ENCODE measurements around the gene CCDC185.

The CCDC185 gene

DNA sequence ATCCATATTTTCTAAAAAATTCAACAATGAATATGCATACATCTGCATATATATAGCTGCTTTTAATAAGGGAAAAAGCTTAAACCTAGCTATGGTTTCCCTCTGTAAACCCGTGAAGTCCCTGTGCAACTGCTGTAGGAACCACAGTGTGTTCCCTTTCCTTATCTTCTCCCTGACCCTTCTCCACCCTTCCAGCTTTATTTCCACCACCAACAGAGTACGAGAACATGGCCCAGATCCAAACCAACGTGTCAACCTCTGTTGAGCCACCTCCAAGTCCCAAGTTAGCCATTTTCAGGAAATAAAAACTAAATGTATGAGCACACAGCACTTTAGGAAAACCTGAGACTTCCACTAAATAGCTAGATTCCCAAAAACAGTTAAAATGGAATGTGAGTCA is 49.5 kb upstream of the CCDC185 start:
- TF ChIP-seq PPARA (CRISPR knock-in tag; IDR thresholded peaks at IDR 0.05; ENCODE audit: borderline replicate concordance) (no peak), ARNTL (CRISPR knock-in tag; IDR thresholded peaks at IDR 0.05; ENCODE audit: borderline replicate concordance, low read depth) (no peak), OSR1 (CRISPR knock-in tag; IDR thresholded peaks at IDR 0.05) (no peak), ZFP3 (CRISPR knock-in tag; IDR thresholded peaks at IDR 0.05) (no peak), ZC3H10 (CRISPR knock-in tag; IDR thresholded peaks at IDR 0.05) (no peak), ESRRG (CRISPR knock-in tag; IDR thresholded peaks at IDR 0.05) (no peak), ZNF70 (CRISPR knock-in tag; IDR thresholded peaks at IDR 0.05) (no peak), BACH2 (CRISPR knock-in tag; IDR thresholded peaks at IDR 0.05; ENCODE audit: borderline replicate concordance) (no peak), SNAI2 (CRISPR knock-in tag; IDR thresholded peaks at IDR 0.05) (no peak)
- TF ChIP-seq, protein P1, sequence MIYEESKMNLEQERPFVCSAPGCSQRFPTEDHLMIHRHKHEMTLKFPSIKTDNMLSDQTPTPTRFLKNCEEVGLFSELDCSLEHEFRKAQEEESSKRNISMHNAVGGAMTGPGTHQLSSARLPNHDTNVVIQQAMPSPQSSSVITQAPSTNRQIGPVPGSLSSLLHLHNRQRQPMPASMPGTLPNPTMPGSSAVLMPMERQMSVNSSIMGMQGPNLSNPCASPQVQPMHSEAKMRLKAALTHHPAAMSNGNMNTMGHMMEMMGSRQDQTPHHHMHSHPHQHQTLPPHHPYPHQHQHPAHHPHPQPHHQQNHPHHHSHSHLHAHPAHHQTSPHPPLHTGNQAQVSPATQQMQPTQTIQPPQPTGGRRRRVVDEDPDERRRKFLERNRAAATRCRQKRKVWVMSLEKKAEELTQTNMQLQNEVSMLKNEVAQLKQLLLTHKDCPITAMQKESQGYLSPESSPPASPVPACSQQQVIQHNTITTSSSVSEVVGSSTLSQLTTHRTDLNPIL (CRISPR knock-in tag; IDR thresholded peaks at IDR 0.05; ENCODE audit: low read depth) = no peak
- TF ChIP-seq, protein P2, sequence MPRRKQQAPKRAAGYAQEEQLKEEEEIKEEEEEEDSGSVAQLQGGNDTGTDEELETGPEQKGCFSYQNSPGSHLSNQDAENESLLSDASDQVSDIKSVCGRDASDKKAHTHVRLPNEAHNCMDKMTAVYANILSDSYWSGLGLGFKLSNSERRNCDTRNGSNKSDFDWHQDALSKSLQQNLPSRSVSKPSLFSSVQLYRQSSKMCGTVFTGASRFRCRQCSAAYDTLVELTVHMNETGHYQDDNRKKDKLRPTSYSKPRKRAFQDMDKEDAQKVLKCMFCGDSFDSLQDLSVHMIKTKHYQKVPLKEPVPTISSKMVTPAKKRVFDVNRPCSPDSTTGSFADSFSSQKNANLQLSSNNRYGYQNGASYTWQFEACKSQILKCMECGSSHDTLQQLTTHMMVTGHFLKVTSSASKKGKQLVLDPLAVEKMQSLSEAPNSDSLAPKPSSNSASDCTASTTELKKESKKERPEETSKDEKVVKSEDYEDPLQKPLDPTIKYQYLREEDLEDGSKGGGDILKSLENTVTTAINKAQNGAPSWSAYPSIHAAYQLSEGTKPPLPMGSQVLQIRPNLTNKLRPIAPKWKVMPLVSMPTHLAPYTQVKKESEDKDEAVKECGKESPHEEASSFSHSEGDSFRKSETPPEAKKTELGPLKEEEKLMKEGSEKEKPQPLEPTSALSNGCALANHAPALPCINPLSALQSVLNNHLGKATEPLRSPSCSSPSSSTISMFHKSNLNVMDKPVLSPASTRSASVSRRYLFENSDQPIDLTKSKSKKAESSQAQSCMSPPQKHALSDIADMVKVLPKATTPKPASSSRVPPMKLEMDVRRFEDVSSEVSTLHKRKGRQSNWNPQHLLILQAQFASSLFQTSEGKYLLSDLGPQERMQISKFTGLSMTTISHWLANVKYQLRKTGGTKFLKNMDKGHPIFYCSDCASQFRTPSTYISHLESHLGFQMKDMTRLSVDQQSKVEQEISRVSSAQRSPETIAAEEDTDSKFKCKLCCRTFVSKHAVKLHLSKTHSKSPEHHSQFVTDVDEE (CRISPR knock-in tag; IDR thresholded peaks at IDR 0.05) = no peak
- TF ChIP-seq, protein P3, sequence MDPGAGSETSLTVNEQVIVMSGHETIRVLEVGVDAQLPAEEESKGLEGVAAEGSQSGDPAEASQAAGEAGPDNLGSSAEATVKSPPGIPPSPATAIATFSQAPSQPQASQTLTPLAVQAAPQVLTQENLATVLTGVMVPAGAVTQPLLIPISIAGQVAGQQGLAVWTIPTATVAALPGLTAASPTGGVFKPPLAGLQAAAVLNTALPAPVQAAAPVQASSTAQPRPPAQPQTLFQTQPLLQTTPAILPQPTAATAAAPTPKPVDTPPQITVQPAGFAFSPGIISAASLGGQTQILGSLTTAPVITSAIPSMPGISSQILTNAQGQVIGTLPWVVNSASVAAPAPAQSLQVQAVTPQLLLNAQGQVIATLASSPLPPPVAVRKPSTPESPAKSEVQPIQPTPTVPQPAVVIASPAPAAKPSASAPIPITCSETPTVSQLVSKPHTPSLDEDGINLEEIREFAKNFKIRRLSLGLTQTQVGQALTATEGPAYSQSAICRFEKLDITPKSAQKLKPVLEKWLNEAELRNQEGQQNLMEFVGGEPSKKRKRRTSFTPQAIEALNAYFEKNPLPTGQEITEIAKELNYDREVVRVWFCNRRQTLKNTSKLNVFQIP (CRISPR knock-in tag; IDR thresholded peaks at IDR 0.05; ENCODE audit: borderline replicate concordance, low read depth) = no peak
- no peak for ATAC-seq

DNA sequence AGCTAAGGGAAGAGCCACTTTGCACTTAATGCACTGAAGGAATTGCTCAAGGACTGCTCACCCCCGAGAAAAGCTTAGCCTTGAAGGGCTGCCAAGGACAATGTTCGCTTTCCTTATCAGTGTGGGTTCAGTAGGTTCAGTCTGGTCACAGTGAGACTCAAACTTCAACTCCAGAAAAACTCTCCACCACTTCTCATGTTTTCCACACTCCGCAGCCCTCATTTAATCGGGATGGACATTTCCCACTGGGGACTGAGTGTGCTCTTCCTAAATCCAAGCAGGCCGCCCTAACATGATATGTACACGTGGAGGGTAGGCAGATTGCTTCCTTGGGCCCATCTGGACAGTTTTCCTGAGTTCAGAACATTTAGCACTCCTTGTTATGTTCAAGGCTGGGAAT is 48.7 kb upstream of the CCDC185 start:
- TF ChIP-seq GLIS3 (CRISPR knock-in tag; IDR thresholded peaks at IDR 0.05) = no peak
- TF ChIP-seq ESRRG (CRISPR knock-in tag; IDR thresholded peaks at IDR 0.05) = no peak
- TF ChIP-seq ISL1 (CRISPR knock-in tag; IDR thresholded peaks at IDR 0.05) = no peak
- no peak for TF ChIP-seq TOX (CRISPR knock-in tag; IDR thresholded peaks at IDR 0.05; ENCODE audit: borderline replicate concordance)
- TF ChIP-seq OSR1 (CRISPR knock-in tag; IDR thresholded peaks at IDR 0.05) = no peak
- TF ChIP-seq ZFP30 (CRISPR knock-in tag; IDR thresholded peaks at IDR 0.05) = no peak
- TF ChIP-seq CSDC2 (CRISPR knock-in tag; IDR thresholded peaks at IDR 0.05) = no peak
- TF ChIP-seq BACH2 (CRISPR knock-in tag; IDR thresholded peaks at IDR 0.05; ENCODE audit: borderline replicate concordance) = no peak
- ATAC-seq = no peak

DNA sequence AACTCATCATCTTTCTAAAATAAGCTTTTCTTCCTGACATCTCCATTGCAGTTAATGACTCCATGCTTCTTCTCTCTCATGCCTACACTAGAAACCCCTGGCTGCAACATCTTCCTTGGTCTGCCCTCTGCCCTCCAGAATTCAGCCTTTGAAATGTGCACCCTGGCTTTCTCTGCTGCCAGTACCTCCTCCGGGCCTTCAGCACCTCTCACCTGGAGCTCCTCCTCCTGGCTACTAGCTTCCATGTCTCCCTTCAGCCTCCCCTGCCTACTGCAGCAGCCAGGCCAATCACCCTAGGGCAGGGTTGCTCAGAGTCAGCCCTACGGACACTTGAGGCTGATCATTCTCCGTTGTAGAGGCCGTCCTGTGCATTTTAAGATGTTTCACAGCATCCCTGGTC is 47.5 kb upstream of the CCDC185 start:
- no peak for ATAC-seq
- TF ChIP-seq ZFP30 (CRISPR knock-in tag; IDR thresholded peaks at IDR 0.05) (no peak), CSDC2 (CRISPR knock-in tag; IDR thresholded peaks at IDR 0.05) (no peak), ESRRG (CRISPR knock-in tag; IDR thresholded peaks at IDR 0.05) (no peak)

DNA sequence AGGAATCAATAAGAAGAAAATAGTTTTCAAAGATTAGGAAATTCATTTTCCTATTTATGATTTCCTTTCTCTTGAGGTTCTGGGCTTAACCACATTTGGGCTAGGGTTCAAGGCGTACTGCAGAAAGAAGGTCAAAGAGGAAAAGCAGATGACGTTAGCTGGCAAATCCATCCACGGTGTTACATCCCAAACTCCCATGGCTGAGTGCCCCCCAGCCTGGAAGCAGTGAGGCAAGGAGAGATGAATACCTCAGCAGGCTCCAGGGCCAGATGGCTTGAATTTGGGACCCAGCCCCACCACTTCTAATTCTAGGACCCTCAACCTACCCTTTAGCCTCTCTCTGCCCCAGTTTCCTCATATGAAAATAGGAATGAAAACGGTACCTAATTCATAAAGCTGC is 46.9 kb upstream of the CCDC185 start:
- no peak for ATAC-seq
- no peak for TF ChIP-seq CSDC2 (CRISPR knock-in tag; IDR thresholded peaks at IDR 0.05)
- TF ChIP-seq PPARA (CRISPR knock-in tag; IDR thresholded peaks at IDR 0.05; ENCODE audit: borderline replicate concordance) = no peak
- TF ChIP-seq TCF4 (CRISPR knock-in tag; IDR thresholded peaks at IDR 0.05; ENCODE audit: borderline replicate concordance) = no peak
- TF ChIP-seq, protein P3 (CRISPR knock-in tag; IDR thresholded peaks at IDR 0.05; ENCODE audit: borderline replicate concordance, low read depth) = no peak
- TF ChIP-seq GLIS3 (CRISPR knock-in tag; IDR thresholded peaks at IDR 0.05) = no peak
- TF ChIP-seq ARNTL (CRISPR knock-in tag; IDR thresholded peaks at IDR 0.05; ENCODE audit: borderline replicate concordance, low read depth) = no peak
- no peak for TF ChIP-seq SNAI2 (CRISPR knock-in tag; IDR thresholded peaks at IDR 0.05)
- TF ChIP-seq OSR1 (CRISPR knock-in tag; IDR thresholded peaks at IDR 0.05) = no peak
- TF ChIP-seq ZNF70 (CRISPR knock-in tag; IDR thresholded peaks at IDR 0.05) = no peak
- no peak for TF ChIP-seq ZFP30 (CRISPR knock-in tag; IDR thresholded peaks at IDR 0.05)
- no peak for TF ChIP-seq ESRRG (CRISPR knock-in tag; IDR thresholded peaks at IDR 0.05)
- TF ChIP-seq, protein P4, sequence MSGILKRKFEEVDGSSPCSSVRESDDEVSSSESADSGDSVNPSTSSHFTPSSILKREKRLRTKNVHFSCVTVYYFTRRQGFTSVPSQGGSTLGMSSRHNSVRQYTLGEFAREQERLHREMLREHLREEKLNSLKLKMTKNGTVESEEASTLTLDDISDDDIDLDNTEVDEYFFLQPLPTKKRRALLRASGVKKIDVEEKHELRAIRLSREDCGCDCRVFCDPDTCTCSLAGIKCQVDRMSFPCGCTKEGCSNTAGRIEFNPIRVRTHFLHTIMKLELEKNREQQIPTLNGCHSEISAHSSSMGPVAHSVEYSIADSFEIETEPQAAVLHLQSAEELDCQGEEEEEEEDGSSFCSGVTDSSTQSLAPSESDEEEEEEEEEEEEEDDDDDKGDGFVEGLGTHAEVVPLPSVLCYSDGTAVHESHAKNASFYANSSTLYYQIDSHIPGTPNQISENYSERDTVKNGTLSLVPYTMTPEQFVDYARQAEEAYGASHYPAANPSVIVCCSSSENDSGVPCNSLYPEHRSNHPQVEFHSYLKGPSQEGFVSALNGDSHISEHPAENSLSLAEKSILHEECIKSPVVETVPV (CRISPR knock-in tag; IDR thresholded peaks at IDR 0.05) = no peak
- TF ChIP-seq, protein P1 (CRISPR knock-in tag; IDR thresholded peaks at IDR 0.05; ENCODE audit: low read depth) = no peak
- TF ChIP-seq, protein P2 (CRISPR knock-in tag; IDR thresholded peaks at IDR 0.05) = no peak
- TF ChIP-seq ISL1 (CRISPR knock-in tag; IDR thresholded peaks at IDR 0.05) = no peak
- no peak for TF ChIP-seq RARB (CRISPR knock-in tag; IDR thresholded peaks at IDR 0.05)
- no peak for TF ChIP-seq ZFP3 (CRISPR knock-in tag; IDR thresholded peaks at IDR 0.05)
